MM.1S (cell line): ENCODE results near the gene L3MBTL3.

ENCODE experiments used
- CTCF ChIP-seq: fragments of 300-600 bp; sonication (generic); IDR thresholded peaks from 2 replicates; pipeline ENCODE4 v1.5.1; 2016; ENCODE audit warnings: antibody characterized with exemption, low read length, mixed read lengths
- EZH2 ChIP-seq: fragments of 300-600 bp; sonication (generic); optimal IDR thresholded peaks from 2 replicates; pipeline ENCODE3; 2017; ENCODE audit warnings: low read depth, mild to moderate bottlenecking, antibody characterized with exemption, low read length, mixed read lengths
- EZH2phosphoT487 ChIP-seq: fragments of 300-600 bp; sonication (generic); IDR thresholded peaks from 2 replicates; pipeline ENCODE4 v1.6.1; 2018; ENCODE audit warnings: antibody characterized with exemption, low read length

- no peak for TF ChIP-seq EZH2
- no peak for TF ChIP-seq CTCF
- no peak for TF ChIP-seq EZH2phosphoT487
Observed at GRCh38 chr6:130027948-130028347, 9.6 kb downstream of the L3MBTL3 start.
